PFSK-1 (cell line): Measurements from ENCODE around the gene ANKRD42.

ENCODE experiments used
- POLR2AphosphoS5 ChIP-seq: IDR thresholded peaks from 2 replicates; pipeline ENCODE4 v1.6.1; 2012; ENCODE audit warnings: low read depth, mild to moderate bottlenecking, control low read depth, low read length, moderate library complexity
- TAF1 ChIP-seq: IDR thresholded peaks from 2 replicates; pipeline ENCODE4 v1.6.1; 2012; ENCODE audit warnings: low read length, control low read depth, borderline replicate concordance; ENCODE audit not compliant: insufficient read depth

DNA sequence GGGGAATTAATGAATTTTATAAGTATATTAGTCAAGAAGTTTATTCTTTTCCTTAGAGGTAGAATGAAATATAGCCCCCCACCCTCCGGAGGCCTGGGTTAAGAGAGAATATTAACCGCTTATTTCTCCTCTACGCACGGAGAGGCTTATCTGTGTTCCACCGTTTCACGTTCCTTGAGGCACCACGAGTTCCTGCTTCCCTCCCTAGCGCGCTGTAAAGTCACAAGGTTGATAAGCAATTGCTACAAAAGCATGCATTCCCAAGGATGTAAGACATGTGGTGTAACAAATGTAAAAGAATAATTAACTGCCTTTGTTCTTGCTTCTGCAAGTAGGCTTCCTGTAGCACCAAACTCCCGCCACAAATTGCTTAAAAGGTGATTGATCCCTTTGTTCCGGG, 1.5 kb upstream of the ANKRD42 start:
- TF ChIP-seq POLR2AphosphoS5 (no peak), TAF1 (no peak)
